D721Med (cell line): ENCODE results near the gene PLEKHH3.

Experiments
- DNase-seq: peaks from one replicate; pipeline ENCODE4 v3.0.0; 2011; ENCODE audit warnings: low spot score; ENCODE audit not compliant: insufficient read length
- FAIRE-seq: peaks from 2 replicates; lab custom pipeline; 2011; peaks lifted over from hg19 to GRCh38; lab: Jason Lieb, UNC
- TF ChIP-seq, protein P1 (sequence below): IDR thresholded peaks from 2 replicates; pipeline ENCODE4 v1.5.1; 2012; ENCODE audit warnings: mild to moderate bottlenecking, control low read depth; ENCODE audit not compliant: insufficient read depth; ENCODE audit errors: missing control alignments

The PLEKHH3 gene

DNA sequence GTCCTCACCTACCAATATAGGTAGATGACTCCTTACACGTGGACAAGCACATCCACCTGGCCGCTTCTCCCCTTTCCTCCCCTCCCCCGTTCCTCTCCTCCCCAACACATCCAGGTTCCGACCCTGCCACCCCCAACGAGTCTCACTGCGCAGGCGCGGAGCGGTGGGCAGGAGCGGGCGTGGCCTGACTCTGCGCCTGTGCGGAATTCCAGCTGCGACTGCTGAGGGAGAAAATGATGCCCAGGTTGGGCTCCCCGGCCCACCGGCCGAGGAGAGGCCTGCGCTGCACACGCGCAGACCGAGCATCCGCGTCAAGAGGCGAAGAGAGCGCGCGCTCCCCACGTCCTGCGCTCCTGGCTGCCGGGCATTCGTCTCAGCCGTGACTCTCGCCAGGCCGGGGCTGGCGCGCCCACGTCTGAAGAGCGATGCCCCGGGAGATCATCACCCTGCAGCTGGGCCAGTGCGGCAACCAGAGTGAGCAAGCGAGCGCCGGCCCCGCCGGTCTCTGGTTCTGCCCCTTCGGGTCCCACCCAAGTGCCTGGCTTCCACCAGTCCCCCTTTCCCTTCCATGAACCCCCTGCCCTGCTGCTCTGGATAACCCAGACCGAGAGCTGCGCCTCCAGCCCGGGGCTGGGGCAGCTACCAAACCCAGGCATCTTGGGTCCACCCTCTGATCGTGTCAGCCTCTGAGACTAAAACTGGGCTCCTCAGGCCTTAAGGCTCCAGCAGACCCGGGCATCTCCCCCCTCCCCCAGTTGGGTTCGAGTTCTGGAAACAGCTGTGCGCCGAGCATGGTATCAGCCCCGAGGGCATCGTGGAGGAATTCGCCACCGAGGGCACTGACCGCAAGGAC, 17.5 kb downstream of the PLEKHH3 start, which contains the start of gene TUBG2:
TUBG2 (plus strand) TSS at position 206 of the 853 bp plus-strand sequence; CDS start at position 426, 220 bp downstream.
- no peak for FAIRE-seq
- TF ChIP-seq, protein P1, sequence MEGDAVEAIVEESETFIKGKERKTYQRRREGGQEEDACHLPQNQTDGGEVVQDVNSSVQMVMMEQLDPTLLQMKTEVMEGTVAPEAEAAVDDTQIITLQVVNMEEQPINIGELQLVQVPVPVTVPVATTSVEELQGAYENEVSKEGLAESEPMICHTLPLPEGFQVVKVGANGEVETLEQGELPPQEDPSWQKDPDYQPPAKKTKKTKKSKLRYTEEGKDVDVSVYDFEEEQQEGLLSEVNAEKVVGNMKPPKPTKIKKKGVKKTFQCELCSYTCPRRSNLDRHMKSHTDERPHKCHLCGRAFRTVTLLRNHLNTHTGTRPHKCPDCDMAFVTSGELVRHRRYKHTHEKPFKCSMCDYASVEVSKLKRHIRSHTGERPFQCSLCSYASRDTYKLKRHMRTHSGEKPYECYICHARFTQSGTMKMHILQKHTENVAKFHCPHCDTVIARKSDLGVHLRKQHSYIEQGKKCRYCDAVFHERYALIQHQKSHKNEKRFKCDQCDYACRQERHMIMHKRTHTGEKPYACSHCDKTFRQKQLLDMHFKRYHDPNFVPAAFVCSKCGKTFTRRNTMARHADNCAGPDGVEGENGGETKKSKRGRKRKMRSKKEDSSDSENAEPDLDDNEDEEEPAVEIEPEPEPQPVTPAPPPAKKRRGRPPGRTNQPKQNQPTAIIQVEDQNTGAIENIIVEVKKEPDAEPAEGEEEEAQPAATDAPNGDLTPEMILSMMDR: no peak
- DNase-seq: peak; percentile 99

DNA sequence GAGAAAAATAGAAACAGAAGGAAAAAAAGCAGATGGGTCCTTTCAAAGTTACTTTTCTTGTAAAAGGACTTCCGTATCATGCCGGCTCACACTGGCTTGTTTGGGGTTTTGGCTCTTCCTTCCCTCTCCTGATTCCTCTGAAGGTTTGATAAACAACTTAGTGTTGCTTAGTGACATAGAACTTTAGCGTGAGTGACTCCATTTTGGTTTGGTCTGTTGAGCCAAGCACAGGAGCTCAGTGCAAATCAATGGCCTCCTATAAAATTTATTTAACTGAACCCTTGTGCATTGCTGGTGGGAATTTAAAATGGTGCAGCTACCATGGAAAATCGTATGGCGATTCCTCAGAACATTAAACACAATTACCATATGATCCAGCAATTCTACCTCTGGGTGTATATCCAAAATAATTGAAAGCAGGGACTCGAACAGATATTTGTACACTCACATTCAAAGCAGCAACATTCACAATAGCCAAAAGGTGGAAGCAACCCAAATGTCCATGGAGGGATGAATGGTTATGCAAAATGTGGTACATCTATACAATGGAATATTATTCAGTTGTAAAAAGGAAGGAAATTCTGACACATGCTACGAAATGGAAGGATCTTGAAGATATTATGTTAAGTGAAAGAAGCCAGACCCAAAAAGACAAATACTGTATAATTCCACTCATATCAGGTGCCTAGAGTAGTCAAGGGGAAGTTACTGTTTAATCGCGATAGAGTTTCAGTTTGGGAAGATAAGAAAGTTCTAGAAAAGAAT, 18.8 kb downstream of the PLEKHH3 start:
- FAIRE-seq (no peak), DNase-seq (no peak)
- TF ChIP-seq, protein P1: no peak

- no peak for FAIRE-seq
- TF ChIP-seq, protein P1: no peak
- no peak for DNase-seq
Measured at GRCh38 chr17:42655528-42655927, 21.3 kb downstream of the PLEKHH3 start.

- FAIRE-seq (no peak), DNase-seq (no peak)
- TF ChIP-seq, protein P1: no peak
Measured at GRCh38 chr17:42653179-42654124, 23.3 kb downstream of the PLEKHH3 start.

GRCh38 chr17:42651392-42651791, 25.4 kb downstream of the PLEKHH3 start:
- DNase-seq: no peak
- no peak for FAIRE-seq
- TF ChIP-seq, protein P1: no peak

DNA sequence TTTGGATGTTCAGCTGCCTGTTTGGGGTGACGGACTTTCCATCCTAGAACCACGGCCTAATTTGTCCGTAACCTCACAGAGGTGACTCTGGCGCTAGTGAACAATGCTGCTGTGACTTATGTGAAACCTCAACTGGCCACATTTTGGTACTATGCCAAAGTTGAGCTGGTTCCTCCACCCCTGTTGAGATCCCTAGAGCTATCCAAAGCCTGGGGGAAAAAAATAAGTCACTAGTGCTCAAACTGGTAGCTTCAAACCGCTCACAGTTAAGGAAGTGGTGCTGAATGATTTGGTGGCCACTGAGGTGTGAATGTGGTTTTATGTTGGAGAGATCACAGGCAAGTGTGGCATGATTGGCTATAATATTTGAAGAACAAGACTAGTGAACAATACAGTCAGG, 29.0 kb downstream of the PLEKHH3 start:
- FAIRE-seq (no peak), DNase-seq (no peak)
- TF ChIP-seq, protein P1: no peak
